ENCODE data around the gene IGFL1. TPM values are rescaled to one million over a fixed set of nuclear protein-coding genes. Genes with fewer than 3 reads are reported as not detected.
"Not testable (repeated sequence)": the region's sequence is repeated elsewhere in the genome, so short reads cannot be mapped to it uniquely, and the experiment has no call there.

IGFL1 gene
- total and polyA plus RNA-seq, 4 donors: not detected

GRCh38 chr19:46250076-46250735 lies 20.7 kb downstream of the IGFL1 start:
- TF ChIP-seq CTCF (IDR thresholded peaks at IDR 0.05; ENCODE audit: control extremely low read depth, extremely low read depth): no peak
- ATAC-seq (ENCODE audit: insufficient read depth, low FRiP score): no peak
- 61 to 75% methylated on average over 3 of the region's 3 CpGs for WGBS, 2 donors
- H3K9me3 ChIP-seq (ENCODE audit: control insufficient read depth in 4 of 4, insufficient read depth in 3 of 4, low read length in 3 of 4): no peaks in the 10 kb centered on the region
- H3K4me1 ChIP-seq (ENCODE audit: control insufficient read depth in 5 of 5, insufficient read depth in 5 of 5, low read length in 5 of 5): no peaks in the 10 kb centered on the region
- H3K27ac ChIP-seq (ENCODE audit: low read depth in 1 of 2, low read length in 1 of 2): no peak overlapping the region
- no peak overlapping the region for H3K9ac ChIP-seq (ENCODE audit: insufficient read depth in 1 of 2, low read length in 2 of 2)
- peaks cover 0 to 3% (median 2%) of the 10 kb centered on the region in 3 donors for H3K27me3 ChIP-seq (ENCODE audit: control insufficient read depth in 3 of 3, insufficient read depth in 3 of 3, low read length in 2 of 3)
- no peak for DNase-seq
- H3K36me3 ChIP-seq (ENCODE audit: control insufficient read depth in 4 of 4, insufficient read depth in 4 of 4, low read length in 4 of 4): no peaks in the 10 kb centered on the region
- no peak overlapping the region for H3K4me3 ChIP-seq

- TF ChIP-seq CTCF (IDR thresholded peaks at IDR 0.05; ENCODE audit: control extremely low read depth, extremely low read depth): no peak
Measured at GRCh38 chr19:46251416-46251815, 21.9 kb downstream of the IGFL1 start.

GRCh38 chr19:46254776-46255175 lies 25.2 kb downstream of the IGFL1 start:
- DNase-seq: no peak
- Histone ChIP-seq H3K9me3 (ENCODE audit: control insufficient read depth in 4 of 4, insufficient read depth in 3 of 4, low read length in 3 of 4) (no peaks in the 10 kb centered on the region), H3K4me3 (no peak overlapping the region), H3K27ac (ENCODE audit: low read depth in 1 of 2, low read length in 1 of 2) (no peak overlapping the region), H3K27me3 (ENCODE audit: control insufficient read depth in 3 of 3, insufficient read depth in 3 of 3, low read length in 2 of 3) (no peaks in the 10 kb centered on the region), H3K4me1 (ENCODE audit: control insufficient read depth in 5 of 5, insufficient read depth in 5 of 5, low read length in 5 of 5) (no peaks in the 10 kb centered on the region), H3K9ac (ENCODE audit: insufficient read depth in 1 of 2, low read length in 2 of 2) (no peak overlapping the region), H3K36me3 (ENCODE audit: control insufficient read depth in 4 of 4, insufficient read depth in 4 of 4, low read length in 4 of 4) (no peaks in the 10 kb centered on the region)
- ATAC-seq (ENCODE audit: insufficient read depth, low FRiP score): no peak
- TF ChIP-seq CTCF (IDR thresholded peaks at IDR 0.05; ENCODE audit: control extremely low read depth, extremely low read depth): no peak
- WGBS, 2 donors: 55 to 59% methylated on average over 4 of the region's 4 CpGs

More at GRCh38 chr19:46251416-46251815, 21.9 kb downstream of the IGFL1 start:
- DNase-seq (no peak), ATAC-seq (ENCODE audit: insufficient read depth, low FRiP score) (no peak)
- 68 to 81% methylated on average over 5 of the region's 5 CpGs for WGBS, 2 donors
- Histone ChIP-seq H3K27ac (ENCODE audit: low read depth in 1 of 2, low read length in 1 of 2) (no peak overlapping the region), H3K36me3 (ENCODE audit: control insufficient read depth in 4 of 4, insufficient read depth in 4 of 4, low read length in 4 of 4) (no peaks in the 10 kb centered on the region), H3K9ac (ENCODE audit: insufficient read depth in 1 of 2, low read length in 2 of 2) (no peak overlapping the region), H3K27me3 (ENCODE audit: control insufficient read depth in 3 of 3, insufficient read depth in 3 of 3, low read length in 2 of 3) (peaks cover 0 to 3% (median 2%) of the 10 kb centered on the region in 3 donors), H3K9me3 (ENCODE audit: control insufficient read depth in 4 of 4, insufficient read depth in 3 of 4, low read length in 3 of 4) (no peaks in the 10 kb centered on the region), H3K4me3 (no peak overlapping the region), H3K4me1 (ENCODE audit: control insufficient read depth in 5 of 5, insufficient read depth in 5 of 5, low read length in 5 of 5) (no peaks in the 10 kb centered on the region)

GRCh38 chr19:46256855-46257254 lies 27.3 kb downstream of the IGFL1 start:
- Histone ChIP-seq H3K4me3 (no peak overlapping the region), H3K9me3 (ENCODE audit: control insufficient read depth in 4 of 4, insufficient read depth in 3 of 4, low read length in 3 of 4) (peaks cover 0 to 2% (median 0%) of the 10 kb centered on the region in 4 donors), H3K9ac (ENCODE audit: insufficient read depth in 1 of 2, low read length in 2 of 2) (no peak overlapping the region), H3K27me3 (ENCODE audit: control insufficient read depth in 3 of 3, insufficient read depth in 3 of 3, low read length in 2 of 3) (no peaks in the 10 kb centered on the region), H3K36me3 (ENCODE audit: control insufficient read depth in 4 of 4, insufficient read depth in 4 of 4, low read length in 4 of 4) (no peaks in the 10 kb centered on the region), H3K27ac (ENCODE audit: low read depth in 1 of 2, low read length in 1 of 2) (no peak overlapping the region), H3K4me1 (ENCODE audit: control insufficient read depth in 5 of 5, insufficient read depth in 5 of 5, low read length in 5 of 5) (no peaks in the 10 kb centered on the region)
- ATAC-seq (ENCODE audit: insufficient read depth, low FRiP score) (no peak), DNase-seq (no peak)
- no peak for TF ChIP-seq CTCF (IDR thresholded peaks at IDR 0.05; ENCODE audit: control extremely low read depth, extremely low read depth)
- 53 to 67% methylated on average over 8 of the region's 8 CpGs for WGBS, 2 donors

- H3K36me3 ChIP-seq (ENCODE audit: control insufficient read depth in 4 of 4, insufficient read depth in 4 of 4, low read length in 4 of 4); H3K27ac ChIP-seq (ENCODE audit: low read depth in 1 of 2, low read length in 1 of 2); H3K9ac ChIP-seq (ENCODE audit: insufficient read depth in 1 of 2, low read length in 2 of 2); ATAC-seq (ENCODE audit: insufficient read depth, low FRiP score); H3K4me1 ChIP-seq (ENCODE audit: control insufficient read depth in 5 of 5, insufficient read depth in 5 of 5, low read length in 5 of 5); H3K9me3 ChIP-seq (ENCODE audit: control insufficient read depth in 4 of 4, insufficient read depth in 3 of 4, low read length in 3 of 4); DNase-seq; H3K27me3 ChIP-seq (ENCODE audit: control insufficient read depth in 3 of 3, insufficient read depth in 3 of 3, low read length in 2 of 3); H3K4me3 ChIP-seq: not testable (repeated sequence)
- 83 to 84% methylated on average over 7 of the region's 7 CpGs for WGBS, 2 donors
Measured at GRCh38 chr19:46261501-46261900, 32.0 kb downstream of the IGFL1 start.
